ENCODE results near the gene TMEM220. TPM values are rescaled to one million over a fixed set of nuclear protein-coding genes. Genes with fewer than 3 reads are reported as not detected.

Gene TMEM220
- total and polyA plus RNA-seq, 10 of the 15 experiments (the other 5 are each of a cell fraction or from before 2014, with no cell fraction given): 0.02 to 0.30 (median 0.06) TPM; not detected in 1

GRCh38 chr17:10776381-10776780 is 46.6 kb upstream of the TMEM220 start:
- Histone ChIP-seq H2AFZ (ENCODE audit: control insufficient read depth, low read depth, low read length) (no peak overlapping the region), H3K9me3 (replicated peaks; ENCODE audit: control insufficient read depth, insufficient read depth, low read length) (peaks cover 4% of the 10 kb centered on the region; the same call in 2 of the 3 replicates), H3K36me3 (ENCODE audit: control insufficient read depth in 2 of 2, insufficient read depth in 2 of 2, low read length in 1 of 2) (no peaks in the 10 kb centered on the region), H3K27ac (ENCODE audit: control insufficient read depth, insufficient read depth) (no peak overlapping the region), H3K4me2 (ENCODE audit: control insufficient read depth, insufficient read depth) (no peak overlapping the region), H3K4me3 (no peak overlapping the region), H4K20me1 (ENCODE audit: control insufficient read depth, insufficient read depth) (no peaks in the 10 kb centered on the region), H3K9ac (ENCODE audit: control insufficient read depth, insufficient read depth, low read length) (no peak overlapping the region), H3K79me2 (ENCODE audit: control insufficient read depth, insufficient read depth, low read length) (no peaks in the 10 kb centered on the region), H3K4me1 (ENCODE audit: control insufficient read depth, insufficient read depth, low read length) (no peaks in the 10 kb centered on the region), H3K27me3 (replicated peaks in 1 of 2; ENCODE audit: control insufficient read depth in 2 of 2, insufficient read depth in 2 of 2, low read length in 1 of 2) (no peaks in the 10 kb centered on the region)
- ChIA-PET RAD21 (ENCODE audit: unreplicated experiment) (no interaction called here), SMC1A (ENCODE audit: uncharacterized antibody, unreplicated experiment) (no interaction called here), POLR2A (interaction anchor here (0.6 kb wide), 1 partner anchor 53 kb away, joined by 6 read pairs; no protein-coding TSS in a partner anchor), CTCF (interaction anchor here (0.7 kb wide), 1 partner anchor 11 kb away, joined by 3 read pairs; no protein-coding TSS in a partner anchor)
- BruUV-seq (replicated peaks): no TSS peak
- intact Hi-C loops (cut with micrococcal nuclease; ENCODE audit: unreplicated experiment) (no loop called here), in situ Hi-C loops (cut with MboI) (no loop called here)
- DNase-seq (ENCODE audit: low read depth, low spot score) (no peak), FAIRE-seq (no peak), ATAC-seq (no peak)
- 0% methylated on average over 2 of the region's 2 CpGs for WGBS (ENCODE audit: insufficient coverage, insufficient replicate concordance, low lambda C conversion rate, missing lambda C conversion rate)
- TF ChIP-seq CHD2 (IDR thresholded peaks at IDR 0.05; ENCODE audit: borderline replicate concordance, low read depth, low read length): no peak

GRCh38 chr17:10775740-10776356 is 46.0 kb upstream of the TMEM220 start:
- ChIA-PET CTCF (no interaction called here), RAD21 (ENCODE audit: unreplicated experiment) (no interaction called here), SMC1A (ENCODE audit: uncharacterized antibody, unreplicated experiment) (no interaction called here), POLR2A (interaction anchor here (0.6 kb wide), 1 partner anchor 53 kb away, joined by 6 read pairs; no protein-coding TSS in a partner anchor)
- WGBS (ENCODE audit: insufficient coverage, insufficient replicate concordance, low lambda C conversion rate, missing lambda C conversion rate): 2% methylated on average over 5 of the region's 5 CpGs
- intact Hi-C loops (cut with micrococcal nuclease; ENCODE audit: unreplicated experiment): no loop called here
- no peak overlapping the region for H3K9ac ChIP-seq (ENCODE audit: control insufficient read depth, insufficient read depth, low read length)
- TF ChIP-seq BRCA1 (IDR thresholded peaks at IDR 0.05; ENCODE audit: low read depth, low read length) (no peak), KLF5 (IDR thresholded peaks at IDR 0.05; ENCODE audit: partially characterized antibody) (no peak), USF2 (IDR thresholded peaks at IDR 0.05; ENCODE audit: borderline replicate concordance, low read depth, low read length) (no peak), RELB (IDR thresholded peaks at IDR 0.05; ENCODE audit: low read depth) (no peak), SIX5 (IDR thresholded peaks at IDR 0.05; ENCODE audit: low read depth, low read length, severe bottlenecking) (no peak), BCL11A (IDR thresholded peaks at IDR 0.05; ENCODE audit: low read depth, low read length) (no peak), KDM1A (IDR thresholded peaks at IDR 0.05; ENCODE audit: borderline replicate concordance) (no peak), SMC3 (IDR thresholded peaks at IDR 0.05; ENCODE audit: borderline replicate concordance, low read length) (no peak), USF1 (IDR thresholded peaks at IDR 0.05; ENCODE audit: borderline replicate concordance, extremely low read length, insufficient read depth, low read depth, low read length) (no peak), SMAD1 (IDR thresholded peaks at IDR 0.05; ENCODE audit: low read depth, partially characterized antibody) (no peak)
- no peak overlapping the region for H3K4me2 ChIP-seq (ENCODE audit: control insufficient read depth, insufficient read depth)
- no peak for DNase-seq (ENCODE audit: low read depth, low spot score)
- no peaks in the 10 kb centered on the region for H3K79me2 ChIP-seq (ENCODE audit: control insufficient read depth, insufficient read depth, low read length)
- no peaks in the 10 kb centered on the region for H3K36me3 ChIP-seq (ENCODE audit: control insufficient read depth in 2 of 2, insufficient read depth in 2 of 2, low read length in 1 of 2)
- peaks cover 4% of the 10 kb centered on the region; the same call in 2 of the 3 replicates for H3K9me3 ChIP-seq (replicated peaks; ENCODE audit: control insufficient read depth, insufficient read depth, low read length)
- no peaks in the 10 kb centered on the region for H3K4me1 ChIP-seq (ENCODE audit: control insufficient read depth, insufficient read depth, low read length)
- ATAC-seq: no peak
- no peak overlapping the region for H3K4me3 ChIP-seq
- H4K20me1 ChIP-seq (ENCODE audit: control insufficient read depth, insufficient read depth): no peaks in the 10 kb centered on the region
- BruUV-seq (replicated peaks): no TSS peak
- in situ Hi-C loops (cut with MboI): no loop called here
- no peak for FAIRE-seq
- no peak overlapping the region for H3K27ac ChIP-seq (ENCODE audit: control insufficient read depth, insufficient read depth)
- H2AFZ ChIP-seq (ENCODE audit: control insufficient read depth, low read depth, low read length): no peak overlapping the region
- no peaks in the 10 kb centered on the region for H3K27me3 ChIP-seq (replicated peaks in 1 of 2; ENCODE audit: control insufficient read depth in 2 of 2, insufficient read depth in 2 of 2, low read length in 1 of 2)

All from GM12878 (cell line).